Temporal lobe (tissue), 2 donors: ENCODE results near the gene ATP6V0A1. TPM values are rescaled to one million over a fixed set of nuclear protein-coding genes. Genes with fewer than 3 reads are reported as not detected.

Experiments used
- small RNA-seq: library from RNA; depleted of rRNA; stranded (forward); fragments of <200 nt; gene quantifications from one replicate; pipeline ENCODE3, GENCODE V24; 2014; ENCODE audit warnings: low replicate concordance
- total RNA-seq: library from RNA; depleted of rRNA; stranded (reverse); fragments of >200 nt; gene quantifications from one replicate; pipeline ENCODE4 v1.2.3, GENCODE V29; 2014

The ATP6V0A1 gene
- total RNA-seq, 1 donor from 2014 or later: 164 TPM

Small RNA genes within 50 kb of the gene (small RNA-seq; reads per million reads assigned to genes)
- gene MIR548AT (0.61 reads per million, percentile 58 among the genes with 10 or more reads in this experiment), gene RNU7-97P (not detected)

Other genes starting within 250 kb of the ATP6V0A1 start
- gene STAT5B, start 182.5 kb upstream of the ATP6V0A1 start, total RNA-seq: 17.2 TPM
- gene STAT5A, start 170.4 kb upstream of the ATP6V0A1 start, total RNA-seq: 0.74 TPM
- 26.3 TPM for gene STAT3, start 70.4 kb upstream of the ATP6V0A1 start, total RNA-seq
- gene CAVIN1, start 35.6 kb upstream of the ATP6V0A1 start, total RNA-seq: 6.4 TPM
- 8.1 TPM for gene NAGLU, start 77.4 kb downstream of the ATP6V0A1 start, total RNA-seq
- gene HSD17B1, start 94.0 kb downstream of the ATP6V0A1 start, total RNA-seq: 0.98 TPM
- gene COASY, start 103.3 kb downstream of the ATP6V0A1 start, total RNA-seq: 7.1 TPM
- 14.8 TPM for gene MLX, start 108.2 kb downstream of the ATP6V0A1 start, total RNA-seq
- 3.7 TPM for gene PSMC3IP, start 118.9 kb downstream of the ATP6V0A1 start, total RNA-seq
- 33.2 TPM for gene RETREG3, start 150.5 kb downstream of the ATP6V0A1 start, total RNA-seq
- gene TUBG1, start 150.8 kb downstream of the ATP6V0A1 start, total RNA-seq: 13.3 TPM
- 7.9 TPM for gene TUBG2, start 200.4 kb downstream of the ATP6V0A1 start, total RNA-seq
- gene PLEKHH3, start 218.1 kb downstream of the ATP6V0A1 start, total RNA-seq: 2.5 TPM
- gene CCR10, start 223.0 kb downstream of the ATP6V0A1 start, total RNA-seq: 0.25 TPM
- 6.6 TPM for gene CNTNAP1, start 223.7 kb downstream of the ATP6V0A1 start, total RNA-seq